Ascending aorta (tissue), 2 donors: Measurements from ENCODE around the gene CARF. TPM values are rescaled to one million over a fixed set of nuclear protein-coding genes. Genes with fewer than 3 reads are reported as not detected.

Experiments used
- DNase-seq, 2 donors: peaks; one replicate each; pipeline ENCODE4 v3.0.0-alpha.2; 2019; ENCODE audit warnings: low spot score in 2 of 2
- H3K27ac ChIP-seq, 2 donors: fragments of 200-600 bp; sonication (generic); one replicate each; pipeline ENCODE4 v1.5.1; 2016 to 2017; ENCODE audit warnings: mild to moderate bottlenecking in 1 of 2
- H3K27me3 ChIP-seq: fragments of 200-600 bp; sonication (generic); one replicate; pipeline ENCODE4 v1.5.1; 2017
- H3K36me3 ChIP-seq, 2 donors: fragments of 200-600 bp; sonication (generic); one replicate each; pipeline ENCODE4 v1.5.1; 2016
- H3K4me1 ChIP-seq, 2 donors: fragments of 200-600 bp; sonication (generic); one replicate each; pipeline ENCODE4 v1.5.1; 2016 to 2017; ENCODE audit warnings: mild to moderate bottlenecking in 1 of 2
- H3K4me3 ChIP-seq, 2 donors: fragments of 200-600 bp; sonication (generic); one replicate each; pipeline ENCODE4 v1.5.1; 2016 to 2017; ENCODE audit warnings: mild to moderate bottlenecking in 1 of 2
- H3K9me3 ChIP-seq, 2 donors: fragments of 200-600 bp; sonication (generic); one replicate each; pipeline ENCODE4 v1.5.1; 2016
- intact Hi-C: fragments of 100-400 bp; cut with DNase I; formaldehyde crosslinking; loops from one replicate; pipeline ENCODE4 v1.15.1; 2023
- total RNA-seq: library from RNA; depleted of rRNA; stranded (reverse); fragments of >200 nt; gene quantifications from one replicate; pipeline ENCODE4 v1.1.0, GENCODE V29; 2016
- TF ChIP-seq, protein P1 (sequence below), 3 experiments: fragments of 200-600 bp in 2 of 3; fragments of 450-650 bp in 1 of 3; sonication (generic) in 2 of 3; IDR thresholded peaks; one replicate each; pipeline ENCODE4 v1.5.1; 2016 to 2019; ENCODE audit warnings: antibody characterized with exemption in 3 of 3, mild to moderate bottlenecking in 1 of 3, moderate library complexity in 1 of 3

CARF gene
- total RNA-seq, 1 donor from 2014 or later: 26.2 TPM

GRCh38 chr2:203003716-203004115, 91.6 kb downstream of the CARF start:
- Histone ChIP-seq H3K36me3 (no peaks in the 10 kb centered on the region), H3K9me3 (no peaks in the 10 kb centered on the region), H3K27me3 (no peaks in the 10 kb centered on the region), H3K4me1 (no peaks in the 10 kb centered on the region), H3K4me3 (no peak overlapping the region), H3K27ac (no peak overlapping the region)
- intact Hi-C loops: no loop called here
- TF ChIP-seq, protein P1, sequence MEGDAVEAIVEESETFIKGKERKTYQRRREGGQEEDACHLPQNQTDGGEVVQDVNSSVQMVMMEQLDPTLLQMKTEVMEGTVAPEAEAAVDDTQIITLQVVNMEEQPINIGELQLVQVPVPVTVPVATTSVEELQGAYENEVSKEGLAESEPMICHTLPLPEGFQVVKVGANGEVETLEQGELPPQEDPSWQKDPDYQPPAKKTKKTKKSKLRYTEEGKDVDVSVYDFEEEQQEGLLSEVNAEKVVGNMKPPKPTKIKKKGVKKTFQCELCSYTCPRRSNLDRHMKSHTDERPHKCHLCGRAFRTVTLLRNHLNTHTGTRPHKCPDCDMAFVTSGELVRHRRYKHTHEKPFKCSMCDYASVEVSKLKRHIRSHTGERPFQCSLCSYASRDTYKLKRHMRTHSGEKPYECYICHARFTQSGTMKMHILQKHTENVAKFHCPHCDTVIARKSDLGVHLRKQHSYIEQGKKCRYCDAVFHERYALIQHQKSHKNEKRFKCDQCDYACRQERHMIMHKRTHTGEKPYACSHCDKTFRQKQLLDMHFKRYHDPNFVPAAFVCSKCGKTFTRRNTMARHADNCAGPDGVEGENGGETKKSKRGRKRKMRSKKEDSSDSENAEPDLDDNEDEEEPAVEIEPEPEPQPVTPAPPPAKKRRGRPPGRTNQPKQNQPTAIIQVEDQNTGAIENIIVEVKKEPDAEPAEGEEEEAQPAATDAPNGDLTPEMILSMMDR (IDR thresholded peaks at IDR 0.05): no peak
- no peak for DNase-seq

GRCh38 chr2:203014456-203015199, 102.6 kb downstream of the CARF start, which contains the start of gene NBEAL1:
Gene NBEAL1 (plus strand): TSS chr2:203014875. CDS start chr2:203016385, 1,510 bp downstream.
- peaks cover 0 to under 1% of the 10 kb centered on the region in 2 donors for H3K4me1 ChIP-seq
- intact Hi-C loops: loop anchor here (2.0 to 10.0 kb wide), 3 partner anchors 22 to 380 kb away; partner anchors contain the start of genes CARF, FAM117B and WDR12
- no peaks in the 10 kb centered on the region for H3K9me3 ChIP-seq
- DNase-seq: peak; percentile 95 to 99
- TF ChIP-seq, protein P1 (IDR thresholded peaks at IDR 0.05): no peak
- H3K36me3 ChIP-seq: no peaks in the 10 kb centered on the region
- no peaks in the 10 kb centered on the region for H3K27me3 ChIP-seq
- peak within 1 kb of the TSS; percentile 90 to 97 for H3K27ac ChIP-seq
- peak within 1 kb of the TSS; percentile 72 to 83 for H3K4me3 ChIP-seq

- TF ChIP-seq, protein P1 (IDR thresholded peaks at IDR 0.05): no peak
- Histone ChIP-seq H3K9me3 (no peaks in the 10 kb centered on the region), H3K36me3 (no peaks in the 10 kb centered on the region), H3K4me3 (peak overlapping the region; percentile 72 to 83), H3K4me1 (peaks cover 0 to 18% of the 10 kb centered on the region in 2 donors), H3K27ac (peak overlapping the region; percentile 90 to 97), H3K27me3 (no peaks in the 10 kb centered on the region)
- DNase-seq: no peak
- intact Hi-C loops: loop anchor here (10.0 kb wide), 1 partner anchor 382 kb away; the partner anchor contains the start of gene FAM117B
Measured at GRCh38 chr2:203016716-203017115, 104.6 kb downstream of the CARF start.

GRCh38 chr2:203018181-203018580, 106.1 kb downstream of the CARF start:
- TF ChIP-seq, protein P1 (IDR thresholded peaks at IDR 0.05): no peak
- Histone ChIP-seq H3K36me3 (no peaks in the 10 kb centered on the region), H3K27me3 (no peaks in the 10 kb centered on the region), H3K9me3 (no peaks in the 10 kb centered on the region), H3K27ac (peak overlapping the region; percentile 90 to 97), H3K4me3 (peak overlapping the region; percentile 72 to 83), H3K4me1 (peaks cover 0 to 20% of the 10 kb centered on the region in 2 donors)
- intact Hi-C loops: loop anchor here (10.0 kb wide), 1 partner anchor 383 kb away; the partner anchor contains the start of gene FAM117B
- DNase-seq: no peak

DNA sequence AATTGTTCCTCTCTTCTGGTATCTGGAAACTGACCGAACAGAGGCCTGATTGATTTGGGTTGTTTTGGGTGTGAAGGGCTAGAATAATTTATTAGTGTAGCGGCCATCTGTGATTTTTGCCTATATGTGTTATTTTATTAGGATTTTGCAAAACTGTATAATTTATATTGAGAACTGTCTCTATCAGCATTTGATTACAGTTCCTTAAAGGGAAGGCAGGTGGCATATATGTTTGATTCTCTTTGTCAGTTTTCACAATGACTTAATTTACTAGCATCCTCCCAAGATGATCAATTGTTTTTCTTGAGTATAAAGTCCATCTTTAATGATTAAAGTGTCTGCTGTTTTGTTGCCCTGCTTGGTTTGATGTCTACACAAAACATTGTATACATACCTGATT, 107.1 kb downstream of the CARF start:
- Histone ChIP-seq H3K4me1 (peaks cover 0 to 25% of the 10 kb centered on the region in 2 donors), H3K27me3 (no peaks in the 10 kb centered on the region)

More for the DNA sequence above, 107.1 kb downstream of the CARF start:
- no peak for DNase-seq
- H3K9me3 ChIP-seq: no peaks in the 10 kb centered on the region
- H3K36me3 ChIP-seq: no peaks in the 10 kb centered on the region
- H3K4me3 ChIP-seq: peak overlapping the region; percentile 72 to 83
- peak overlapping the region; percentile 90 to 97 for H3K27ac ChIP-seq
- intact Hi-C loops: loop anchor here (10.0 kb wide), 1 partner anchor 384 kb away; the partner anchor contains the start of gene FAM117B
- TF ChIP-seq, protein P1 (IDR thresholded peaks at IDR 0.05): peak in 1 of 3 experiments; percentile 17
